DND-41 (cell line): ENCODE results near the gene SNX10.

Source experiments
- ATAC-seq: fragments of 200-7000 bp; cut with Tn5 transposase; 3 replicates; pipeline ENCODE4 v1.9.1; 2021; ENCODE audit warnings: low read depth; ENCODE audit not compliant: insufficient read depth
- DNase-seq: peaks from one replicate; pipeline ENCODE4 v3.0.0-alpha.2; 2020
- H2AFZ ChIP-seq: 2 replicates; pipeline ENCODE4 v1.6.0; 2012; ENCODE audit warnings: low read depth, low read length
- H3K27ac ChIP-seq: 2 replicates; pipeline ENCODE4 v1.5.1; 2012; ENCODE audit warnings: low read length, inconsistent platforms
- H3K27me3 ChIP-seq: fragments of 200-600 bp; sonication (generic); 2 replicates; pipeline ENCODE4 v1.6.0; 2012; ENCODE audit warnings: low read length, mild to moderate bottlenecking, inconsistent platforms; ENCODE audit not compliant: insufficient read depth, poor library complexity
- H3K36me3 ChIP-seq: 2 replicates; pipeline ENCODE4 v1.5.1; 2012; ENCODE audit warnings: low read length, inconsistent platforms; ENCODE audit not compliant: insufficient read depth
- H3K4me1 ChIP-seq: 2 replicates; pipeline ENCODE4 v1.5.1; 2012; ENCODE audit warnings: mild to moderate bottlenecking, low read length; ENCODE audit not compliant: insufficient read depth
- H3K4me2 ChIP-seq: 2 replicates; pipeline ENCODE4 v1.6.0; 2012; ENCODE audit warnings: mild to moderate bottlenecking, moderate library complexity, low read length, inconsistent platforms; ENCODE audit not compliant: insufficient read depth
- H3K4me3 ChIP-seq, 2 experiments: fragments of 200-600 bp in 1 of 2; shearing (Covaris generic) in 1 of 2; 2 replicates each; pipeline ENCODE4 v1.5.1; 2012 to 2016; ENCODE audit warnings: inconsistent platforms in 2 of 2, low read length in 2 of 2, mild to moderate bottlenecking in 2 of 2, low read depth in 1 of 2, moderate library complexity in 1 of 2
- H3K79me2 ChIP-seq: 2 replicates; pipeline ENCODE4 v1.6.0; 2012; ENCODE audit warnings: low read length, inconsistent platforms; ENCODE audit not compliant: insufficient read depth
- H3K9ac ChIP-seq: 2 replicates; pipeline ENCODE4 v1.6.0; 2012; ENCODE audit warnings: low read depth, mild to moderate bottlenecking, inconsistent platforms, low read length, moderate library complexity
- H3K9me3 ChIP-seq: 2 replicates; pipeline ENCODE4 v1.5.1; 2012; ENCODE audit warnings: low read length, moderate library complexity, mild to moderate bottlenecking, inconsistent platforms; ENCODE audit not compliant: insufficient read depth, severe bottlenecking
- H4K20me1 ChIP-seq: 2 replicates; pipeline ENCODE4 v1.6.0; 2012; ENCODE audit warnings: low read length; ENCODE audit not compliant: insufficient read depth
- CTCF ChIP-seq: IDR thresholded peaks from 2 replicates; pipeline ENCODE4 v1.5.1; 2012; ENCODE audit warnings: borderline replicate concordance, low read length, moderate library complexity, mild to moderate bottlenecking; ENCODE audit not compliant: poor library complexity, severe bottlenecking; ENCODE audit errors: extremely low read depth
- EZH2 ChIP-seq: IDR thresholded peaks from 3 replicates; pipeline ENCODE4 v1.6.1; 2012; ENCODE audit warnings: borderline replicate concordance, low read depth, mild to moderate bottlenecking, moderate library complexity, low read length, inconsistent platforms; ENCODE audit not compliant: severe bottlenecking

The SNX10 gene

GRCh38 chr7:26378016-26378415, 86.4 kb downstream of the SNX10 start:
- no peaks in the 10 kb centered on the region for H3K27me3 ChIP-seq
- DNase-seq (no peak), ATAC-seq (no peak)
- H3K27ac ChIP-seq, result no peak overlapping the region
- H4K20me1 ChIP-seq, result no peaks in the 10 kb centered on the region
- no peaks in the 10 kb centered on the region for H3K36me3 ChIP-seq
- H3K4me2 ChIP-seq, result no peak overlapping the region
- no peak overlapping the region for H3K4me3 ChIP-seq
- no peak overlapping the region for H3K9ac ChIP-seq
- no peaks in the 10 kb centered on the region for H3K9me3 ChIP-seq
- no peak overlapping the region for H2AFZ ChIP-seq
- TF ChIP-seq CTCF (no peak), EZH2 (no peak)
- H3K4me1 ChIP-seq, result no peaks in the 10 kb centered on the region
- no peaks in the 10 kb centered on the region for H3K79me2 ChIP-seq

DNA sequence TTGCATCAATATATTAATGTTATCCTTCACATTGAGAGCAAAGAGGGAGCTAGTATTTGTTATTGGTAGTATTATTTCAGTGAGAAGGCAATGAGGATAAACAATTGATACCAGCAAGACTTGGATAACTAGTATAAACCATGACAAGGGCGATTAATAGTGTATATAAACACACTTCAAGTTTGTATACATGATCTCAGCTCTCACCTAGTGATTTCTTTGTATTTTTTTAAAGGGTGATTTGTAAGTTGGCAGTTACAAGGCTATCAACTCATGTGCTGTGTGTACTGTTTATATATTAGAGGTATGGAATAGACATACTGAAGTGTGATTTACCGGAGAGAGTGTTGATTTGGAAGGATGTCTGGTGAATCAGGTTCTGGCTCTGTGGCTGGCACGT, 88.0 kb downstream of the SNX10 start:
- H3K27ac ChIP-seq, result no peak overlapping the region
- no peak overlapping the region for H3K4me3 ChIP-seq
- no peaks in the 10 kb centered on the region for H3K4me1 ChIP-seq
- no peak overlapping the region for H3K4me2 ChIP-seq
- H3K36me3 ChIP-seq, result no peaks in the 10 kb centered on the region
- DNase-seq (no peak), ATAC-seq (no peak)
- no peak for TF ChIP-seq EZH2
- no peak for TF ChIP-seq CTCF
- H3K79me2 ChIP-seq, result no peaks in the 10 kb centered on the region
- no peaks in the 10 kb centered on the region for H4K20me1 ChIP-seq
- H2AFZ ChIP-seq, result no peak overlapping the region
- no peaks in the 10 kb centered on the region for H3K9me3 ChIP-seq
- no peak overlapping the region for H3K9ac ChIP-seq
- no peaks in the 10 kb centered on the region for H3K27me3 ChIP-seq

GRCh38 chr7:26381476-26382353, 90.1 kb downstream of the SNX10 start:
- TF ChIP-seq EZH2 (no peak), CTCF (no peak)
- Histone ChIP-seq H3K9me3 (no peaks in the 10 kb centered on the region), H3K27me3 (no peaks in the 10 kb centered on the region)

More at GRCh38 chr7:26381476-26382353, 90.1 kb downstream of the SNX10 start:
- ATAC-seq (no peak), DNase-seq (no peak)
- Histone ChIP-seq H4K20me1 (no peaks in the 10 kb centered on the region), H3K4me3 (no peak overlapping the region), H3K4me1 (no peaks in the 10 kb centered on the region), H3K27ac (no peak overlapping the region), H3K36me3 (no peaks in the 10 kb centered on the region), H3K79me2 (no peaks in the 10 kb centered on the region), H3K4me2 (no peak overlapping the region), H3K9ac (no peak overlapping the region), H2AFZ (no peak overlapping the region)
